ENCODE results near the gene IFIT2.

The IFIT2 gene

GRCh38 chr10:89303161-89303560, 1.3 kb downstream of the IFIT2 start:
- H3K9me3 ChIP-seq = no peaks in the 10 kb centered on the region; the same call in 1 of the 2 replicates
- TF ChIP-seq, protein P1, sequence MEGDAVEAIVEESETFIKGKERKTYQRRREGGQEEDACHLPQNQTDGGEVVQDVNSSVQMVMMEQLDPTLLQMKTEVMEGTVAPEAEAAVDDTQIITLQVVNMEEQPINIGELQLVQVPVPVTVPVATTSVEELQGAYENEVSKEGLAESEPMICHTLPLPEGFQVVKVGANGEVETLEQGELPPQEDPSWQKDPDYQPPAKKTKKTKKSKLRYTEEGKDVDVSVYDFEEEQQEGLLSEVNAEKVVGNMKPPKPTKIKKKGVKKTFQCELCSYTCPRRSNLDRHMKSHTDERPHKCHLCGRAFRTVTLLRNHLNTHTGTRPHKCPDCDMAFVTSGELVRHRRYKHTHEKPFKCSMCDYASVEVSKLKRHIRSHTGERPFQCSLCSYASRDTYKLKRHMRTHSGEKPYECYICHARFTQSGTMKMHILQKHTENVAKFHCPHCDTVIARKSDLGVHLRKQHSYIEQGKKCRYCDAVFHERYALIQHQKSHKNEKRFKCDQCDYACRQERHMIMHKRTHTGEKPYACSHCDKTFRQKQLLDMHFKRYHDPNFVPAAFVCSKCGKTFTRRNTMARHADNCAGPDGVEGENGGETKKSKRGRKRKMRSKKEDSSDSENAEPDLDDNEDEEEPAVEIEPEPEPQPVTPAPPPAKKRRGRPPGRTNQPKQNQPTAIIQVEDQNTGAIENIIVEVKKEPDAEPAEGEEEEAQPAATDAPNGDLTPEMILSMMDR (IDR thresholded peaks at IDR 0.05; ENCODE audit: low read depth, low read length) = no peak
- H3K4me3 ChIP-seq (ENCODE audit: low read depth, low read length) = no peak overlapping the region
- H3K36me3 ChIP-seq = no peaks in the 10 kb centered on the region
- DNase-seq = no peak
- H3K27me3 ChIP-seq = no peaks in the 10 kb centered on the region
- peaks cover 4% of the 10 kb centered on the region; the same call in 1 of the 2 replicates for H3K4me1 ChIP-seq

DNA sequence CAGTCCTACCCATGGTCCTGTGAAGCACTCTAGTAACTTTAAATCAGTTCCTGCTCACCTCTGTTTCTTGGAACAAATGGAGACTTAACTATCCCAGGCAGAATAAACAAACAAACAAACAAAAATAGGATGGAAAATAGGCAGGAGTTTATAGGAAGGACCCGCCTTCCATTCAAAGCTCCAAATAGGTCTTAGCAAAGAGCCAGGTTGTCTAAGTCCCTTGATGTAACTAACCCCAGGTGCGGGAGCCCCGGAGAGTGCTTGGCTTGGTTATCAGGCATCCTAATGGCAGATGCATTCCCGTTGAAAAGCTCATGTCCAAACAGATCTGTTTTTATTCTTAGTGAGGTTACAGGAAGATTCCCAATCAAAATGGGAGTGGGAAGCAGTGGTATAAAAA, 2.2 kb downstream of the IFIT2 start:
- H3K9me3 ChIP-seq = no peaks in the 10 kb centered on the region; the same call in 1 of the 2 replicates
- peaks cover 4% of the 10 kb centered on the region; the same call in 1 of the 2 replicates for H3K4me1 ChIP-seq
- H3K36me3 ChIP-seq = no peaks in the 10 kb centered on the region
- TF ChIP-seq, protein P1 (IDR thresholded peaks at IDR 0.05; ENCODE audit: low read depth, low read length) = no peak
- no peak overlapping the region for H3K4me3 ChIP-seq (ENCODE audit: low read depth, low read length)
- H3K27me3 ChIP-seq = no peaks in the 10 kb centered on the region
- no peak for DNase-seq

- TF ChIP-seq, protein P1 (IDR thresholded peaks at IDR 0.05; ENCODE audit: low read depth, low read length) = no peak
- Histone ChIP-seq H3K9me3 (no peaks in the 10 kb centered on the region; the same call in 1 of the 2 replicates), H3K4me3 (ENCODE audit: low read depth, low read length) (no peak overlapping the region), H3K36me3 (no peaks in the 10 kb centered on the region), H3K27me3 (no peaks in the 10 kb centered on the region), H3K4me1 (peaks cover 4% of the 10 kb centered on the region; the same call in 1 of the 2 replicates)
- no peak for DNase-seq
These were observed 2.6 kb downstream of the IFIT2 start for GRCh38 chr10:89304446-89304845.

DNA sequence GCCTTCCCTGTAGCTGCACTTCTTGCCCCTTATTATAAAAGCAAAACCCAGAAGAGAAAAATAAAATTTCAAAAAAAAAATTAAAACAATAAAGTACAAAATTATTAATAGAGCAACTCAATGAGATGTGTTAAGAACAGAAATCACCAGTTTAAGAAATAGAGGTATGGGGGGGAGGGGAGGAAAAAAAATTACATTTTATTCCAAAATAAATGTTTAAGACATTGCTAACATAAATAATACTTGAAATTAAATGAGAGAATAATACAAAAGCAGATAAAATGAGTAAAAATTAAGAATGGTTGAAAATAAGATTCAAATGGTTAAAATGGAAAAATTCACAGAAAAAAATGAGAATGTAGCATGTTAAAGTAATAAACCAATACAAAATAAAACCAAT, 3.1 kb downstream of the IFIT2 start:
- no peaks in the 10 kb centered on the region; the same call in 1 of the 2 replicates for H3K9me3 ChIP-seq
- H3K36me3 ChIP-seq = no peaks in the 10 kb centered on the region
- TF ChIP-seq, protein P1 (IDR thresholded peaks at IDR 0.05; ENCODE audit: low read depth, low read length) = no peak
- H3K4me3 ChIP-seq (ENCODE audit: low read depth, low read length) = no peak overlapping the region
- H3K4me1 ChIP-seq = peaks cover 4% of the 10 kb centered on the region; the same call in 1 of the 2 replicates
- DNase-seq = no peak
- no peaks in the 10 kb centered on the region for H3K27me3 ChIP-seq

DNA sequence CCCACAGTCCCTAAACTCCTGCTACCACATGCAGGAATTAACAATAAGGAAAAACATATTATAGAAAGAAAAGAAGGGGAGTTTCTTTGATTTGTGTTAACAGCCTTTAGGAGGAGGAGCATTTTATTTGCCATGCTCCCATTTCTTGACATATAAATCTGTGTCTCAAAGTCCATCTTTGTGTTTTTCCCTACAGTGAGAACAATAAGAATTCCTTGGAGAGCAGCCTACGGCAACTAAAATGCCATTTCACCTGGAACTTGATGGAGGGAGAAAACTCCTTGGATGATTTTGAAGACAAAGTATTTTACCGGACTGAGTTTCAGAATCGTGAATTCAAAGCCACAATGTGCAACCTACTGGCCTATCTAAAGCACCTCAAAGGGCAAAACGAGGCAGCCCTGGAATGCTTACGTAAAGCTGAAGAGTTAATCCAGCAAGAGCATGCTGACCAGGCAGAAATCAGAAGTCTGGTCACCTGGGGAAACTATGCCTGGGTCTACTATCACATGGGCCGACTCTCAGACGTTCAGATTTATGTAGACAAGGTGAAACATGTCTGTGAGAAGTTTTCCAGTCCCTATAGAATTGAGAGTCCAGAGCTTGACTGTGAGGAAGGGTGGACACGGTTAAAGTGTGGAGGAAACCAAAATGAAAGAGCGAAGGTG, 4.1 kb downstream of the IFIT2 start:
- no peaks in the 10 kb centered on the region; the same call in 1 of the 2 replicates for H3K9me3 ChIP-seq
- no peak overlapping the region for H3K4me3 ChIP-seq (ENCODE audit: low read depth, low read length)
- no peak for DNase-seq
- TF ChIP-seq, protein P1 (IDR thresholded peaks at IDR 0.05; ENCODE audit: low read depth, low read length) = no peak
- peaks cover 4% of the 10 kb centered on the region; the same call in 1 of the 2 replicates for H3K4me1 ChIP-seq
- no peaks in the 10 kb centered on the region for H3K36me3 ChIP-seq
- H3K27me3 ChIP-seq = no peaks in the 10 kb centered on the region
